ENCODE results near the gene SPACA7.

- TF ChIP-seq, protein P1, sequence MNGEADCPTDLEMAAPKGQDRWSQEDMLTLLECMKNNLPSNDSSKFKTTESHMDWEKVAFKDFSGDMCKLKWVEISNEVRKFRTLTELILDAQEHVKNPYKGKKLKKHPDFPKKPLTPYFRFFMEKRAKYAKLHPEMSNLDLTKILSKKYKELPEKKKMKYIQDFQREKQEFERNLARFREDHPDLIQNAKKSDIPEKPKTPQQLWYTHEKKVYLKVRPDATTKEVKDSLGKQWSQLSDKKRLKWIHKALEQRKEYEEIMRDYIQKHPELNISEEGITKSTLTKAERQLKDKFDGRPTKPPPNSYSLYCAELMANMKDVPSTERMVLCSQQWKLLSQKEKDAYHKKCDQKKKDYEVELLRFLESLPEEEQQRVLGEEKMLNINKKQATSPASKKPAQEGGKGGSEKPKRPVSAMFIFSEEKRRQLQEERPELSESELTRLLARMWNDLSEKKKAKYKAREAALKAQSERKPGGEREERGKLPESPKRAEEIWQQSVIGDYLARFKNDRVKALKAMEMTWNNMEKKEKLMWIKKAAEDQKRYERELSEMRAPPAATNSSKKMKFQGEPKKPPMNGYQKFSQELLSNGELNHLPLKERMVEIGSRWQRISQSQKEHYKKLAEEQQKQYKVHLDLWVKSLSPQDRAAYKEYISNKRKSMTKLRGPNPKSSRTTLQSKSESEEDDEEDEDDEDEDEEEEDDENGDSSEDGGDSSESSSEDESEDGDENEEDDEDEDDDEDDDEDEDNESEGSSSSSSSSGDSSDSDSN (CRISPR knock-in tag; IDR thresholded peaks at IDR 0.05): no peak
- TF ChIP-seq ZNF121 (CRISPR knock-in tag; IDR thresholded peaks at IDR 0.05): no peak
- TF ChIP-seq GATA4 (IDR thresholded peaks at IDR 0.05; ENCODE audit: borderline replicate concordance, low read depth): no peak
- no peak for TF ChIP-seq RXRA (CRISPR knock-in tag; IDR thresholded peaks at IDR 0.05)
- TF ChIP-seq ZNF644 (CRISPR knock-in tag; IDR thresholded peaks at IDR 0.05; ENCODE audit: low read depth): no peak
- no peak for TF ChIP-seq EP300 (IDR thresholded peaks at IDR 0.05; ENCODE audit: low read depth in 2 of 2, low read length in 2 of 2)
- no peak for TF ChIP-seq EP300 (CRISPR knock-in tag; IDR thresholded peaks at IDR 0.05; ENCODE audit: borderline replicate concordance)
- TF ChIP-seq POLR2AphosphoS5 (IDR thresholded peaks at IDR 0.05; ENCODE audit: low read depth, low read length): no peak
- no peak for TF ChIP-seq MTA3 (CRISPR knock-in tag; IDR thresholded peaks at IDR 0.05)
- TF ChIP-seq, protein P2, sequence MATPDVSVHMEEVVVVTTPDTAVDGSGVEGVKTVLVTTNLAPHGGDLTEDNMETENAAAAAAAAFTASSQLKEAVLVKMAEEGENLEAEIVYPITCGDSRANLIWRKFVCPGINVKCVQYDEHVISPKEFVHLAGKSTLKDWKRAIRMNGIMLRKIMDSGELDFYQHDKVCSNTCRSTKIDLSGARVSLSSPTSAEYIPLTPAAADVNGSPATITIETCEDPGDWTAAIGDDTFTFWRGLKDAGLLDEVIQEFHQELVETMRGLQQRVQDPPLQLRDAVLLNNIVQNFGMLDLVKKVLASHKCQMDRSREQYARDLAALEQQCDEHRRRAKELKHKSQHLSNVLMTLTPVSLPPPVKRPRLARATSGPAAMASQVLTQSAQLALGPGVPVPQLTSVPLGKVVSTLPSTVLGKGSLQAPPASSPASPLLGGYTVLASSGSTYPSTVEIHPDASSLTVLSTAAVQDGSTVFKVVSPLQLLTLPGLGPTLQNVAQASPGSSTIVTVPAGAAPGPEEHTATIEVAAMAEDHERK (CRISPR knock-in tag; IDR thresholded peaks at IDR 0.05; ENCODE audit: low read depth): no peak
- TF ChIP-seq ATAD3A (CRISPR knock-in tag; IDR thresholded peaks at IDR 0.05): no peak
- TF ChIP-seq CTCF (CRISPR knock-in tag; IDR thresholded peaks at IDR 0.05): no peak
- TF ChIP-seq ELF1 (CRISPR knock-in tag; IDR thresholded peaks at IDR 0.05): no peak
- TF ChIP-seq, protein P3, sequence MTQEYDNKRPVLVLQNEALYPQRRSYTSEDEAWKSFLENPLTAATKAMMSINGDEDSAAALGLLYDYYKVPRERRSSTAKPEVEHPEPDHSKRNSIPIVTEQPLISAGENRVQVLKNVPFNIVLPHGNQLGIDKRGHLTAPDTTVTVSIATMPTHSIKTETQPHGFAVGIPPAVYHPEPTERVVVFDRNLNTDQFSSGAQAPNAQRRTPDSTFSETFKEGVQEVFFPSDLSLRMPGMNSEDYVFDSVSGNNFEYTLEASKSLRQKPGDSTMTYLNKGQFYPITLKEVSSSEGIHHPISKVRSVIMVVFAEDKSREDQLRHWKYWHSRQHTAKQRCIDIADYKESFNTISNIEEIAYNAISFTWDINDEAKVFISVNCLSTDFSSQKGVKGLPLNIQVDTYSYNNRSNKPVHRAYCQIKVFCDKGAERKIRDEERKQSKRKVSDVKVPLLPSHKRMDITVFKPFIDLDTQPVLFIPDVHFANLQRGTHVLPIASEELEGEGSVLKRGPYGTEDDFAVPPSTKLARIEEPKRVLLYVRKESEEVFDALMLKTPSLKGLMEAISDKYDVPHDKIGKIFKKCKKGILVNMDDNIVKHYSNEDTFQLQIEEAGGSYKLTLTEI (CRISPR knock-in tag; conservative IDR thresholded peaks at IDR 0.05): no peak
These were observed 90.2 kb downstream of the SPACA7 start for GRCh38 chr13:112466132-112467058.

All from HepG2 (cell line).